ENCODE results near the gene WASF3.
A peak's percentile ranks its signal among the peaks of the same experiment; 100 is the strongest.

The WASF3 gene

DNA sequence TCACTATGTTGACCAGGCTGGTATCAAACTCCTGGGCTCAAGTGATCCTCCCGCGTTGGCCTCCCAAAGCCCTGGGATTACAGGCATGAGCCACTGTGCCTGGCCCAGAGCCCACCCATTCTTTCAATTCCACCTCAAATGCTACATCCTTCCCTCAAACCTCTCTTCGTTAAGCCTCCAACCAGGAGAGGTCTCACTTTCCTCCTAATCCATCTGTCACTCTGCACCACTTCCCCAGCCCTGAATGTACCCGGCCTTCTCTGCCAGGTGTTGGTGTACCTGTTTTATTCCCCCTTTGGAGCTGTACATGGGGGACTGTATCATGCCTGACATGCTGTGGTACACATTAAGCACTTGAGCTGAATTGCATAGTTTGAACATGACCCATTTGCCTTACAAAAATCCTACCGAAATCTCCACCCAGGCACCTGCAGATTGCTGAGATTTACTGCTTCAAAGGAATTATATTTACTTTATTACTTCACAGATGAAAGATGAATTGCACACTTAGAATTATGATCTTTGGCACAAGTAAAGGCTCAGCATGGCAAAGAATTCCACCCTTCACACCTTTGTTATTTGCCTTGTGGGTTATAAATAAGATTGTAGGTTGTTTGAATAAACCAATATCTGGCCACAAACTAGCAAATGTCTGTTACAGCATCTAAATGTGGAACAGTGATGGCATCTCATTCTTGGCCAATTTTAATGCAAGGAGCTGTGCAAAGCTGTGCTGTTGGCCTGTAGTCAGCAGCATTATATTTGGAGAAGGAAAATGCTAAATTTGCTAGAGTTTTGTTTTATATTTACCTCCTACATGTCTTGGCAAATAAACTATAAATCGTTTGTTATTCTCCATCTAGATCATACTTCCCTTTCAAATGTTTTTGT, 15.6 kb upstream of the WASF3 start:
- Histone ChIP-seq H4K20me1 (no peaks in the 10 kb centered on the region), H3K27me3 (no peaks in the 10 kb centered on the region), H3K9ac (no peak overlapping the region), H3K27ac (no peak overlapping the region), H3K4me3 (no peak overlapping the region), H3K4me2 (no peak overlapping the region), H3K9me3 (no peaks in the 10 kb centered on the region), H3K4me1 (no peaks in the 10 kb centered on the region), H3K36me3 (no peaks in the 10 kb centered on the region)
- no peak for TF ChIP-seq Cebpa-rat (IDR thresholded peaks at IDR 0.05)

DNA sequence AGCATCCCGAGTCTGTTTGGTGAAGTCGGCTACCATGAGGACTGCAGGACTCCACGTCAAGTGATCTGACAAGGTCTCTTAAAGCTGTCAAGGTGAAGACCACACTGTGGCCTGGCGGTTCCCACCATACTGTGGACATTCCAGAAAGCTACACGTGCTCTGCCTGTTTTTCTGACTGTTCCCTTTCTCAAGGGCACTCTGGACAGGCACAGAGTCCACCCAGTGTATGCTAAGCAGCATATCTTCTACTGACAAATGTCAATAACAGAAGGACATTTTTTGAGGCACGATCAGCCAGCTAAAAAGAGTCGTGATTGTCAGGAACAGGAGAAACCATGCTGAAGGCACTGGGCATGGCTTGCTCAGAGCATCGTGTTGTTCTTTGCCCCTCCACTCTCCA, 12.8 kb upstream of the WASF3 start:
- Histone ChIP-seq H3K4me2 (no peak overlapping the region), H3K9me3 (no peaks in the 10 kb centered on the region), H3K9ac (no peak overlapping the region), H3K27ac (no peak overlapping the region), H3K27me3 (no peaks in the 10 kb centered on the region), H4K20me1 (no peaks in the 10 kb centered on the region), H3K36me3 (no peaks in the 10 kb centered on the region), H3K4me3 (no peak overlapping the region), H3K4me1 (peaks cover 17% of the 10 kb centered on the region)
- no peak for TF ChIP-seq Cebpa-rat (IDR thresholded peaks at IDR 0.05)

GRCh38 chr13:26548205-26548765, 9.2 kb upstream of the WASF3 start:
- no peak for TF ChIP-seq Cebpa-rat (IDR thresholded peaks at IDR 0.05)
- Histone ChIP-seq H3K27me3 (no peaks in the 10 kb centered on the region), H3K36me3 (no peaks in the 10 kb centered on the region)

GRCh38 chr13:26549713-26550112, 7.8 kb upstream of the WASF3 start:
- Histone ChIP-seq H3K27me3 (no peaks in the 10 kb centered on the region), H3K4me2 (no peak overlapping the region), H3K9ac (no peak overlapping the region), H3K4me3 (no peak overlapping the region), H3K27ac (no peak overlapping the region), H3K4me1 (peaks cover 17% of the 10 kb centered on the region), H3K9me3 (no peaks in the 10 kb centered on the region), H3K36me3 (no peaks in the 10 kb centered on the region), H4K20me1 (no peaks in the 10 kb centered on the region)
- no peak for TF ChIP-seq Cebpa-rat (IDR thresholded peaks at IDR 0.05)

More at GRCh38 chr13:26548205-26548765, 9.2 kb upstream of the WASF3 start:
- H3K4me1 ChIP-seq: peaks cover 17% of the 10 kb centered on the region
- peak overlapping the region; percentile 49 for H3K4me2 ChIP-seq
- no peaks in the 10 kb centered on the region for H3K9me3 ChIP-seq
- H3K9ac ChIP-seq: no peak overlapping the region
- no peak overlapping the region for H3K27ac ChIP-seq
- H4K20me1 ChIP-seq: no peaks in the 10 kb centered on the region
- no peak overlapping the region for H3K4me3 ChIP-seq

DNA sequence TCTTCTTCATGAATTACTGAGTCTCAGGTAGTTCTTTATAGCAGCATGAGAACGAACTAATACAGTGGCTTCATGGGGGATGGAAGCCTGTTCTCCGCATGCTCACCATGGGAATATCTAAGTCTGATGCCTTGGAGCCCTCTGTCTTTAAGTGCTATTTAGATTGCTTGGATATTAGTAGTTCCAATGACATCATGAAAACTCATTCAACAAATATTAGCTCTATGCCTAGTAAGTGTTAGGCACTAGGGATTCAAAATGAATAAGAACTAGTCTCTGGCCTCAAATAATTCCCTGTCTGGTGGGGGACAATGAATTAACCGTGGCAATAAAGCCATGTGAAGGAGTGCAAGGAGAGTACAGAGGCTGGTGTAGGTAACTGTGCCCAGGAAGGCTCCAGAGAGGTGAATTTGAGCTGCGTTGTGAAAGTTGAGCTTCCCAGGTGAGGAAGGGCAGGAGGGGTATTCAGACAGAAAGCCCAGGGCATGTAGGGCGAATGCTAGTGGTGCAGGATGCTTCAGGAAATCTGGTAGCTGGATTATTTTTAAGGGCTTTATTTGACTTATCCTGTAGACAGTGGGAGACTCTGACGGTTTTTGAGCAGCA, 6.1 kb upstream of the WASF3 start:
- H3K9ac ChIP-seq: no peak overlapping the region
- no peak overlapping the region for H3K27ac ChIP-seq
- peaks cover 17% of the 10 kb centered on the region for H3K4me1 ChIP-seq
- no peak for TF ChIP-seq Cebpa-rat (IDR thresholded peaks at IDR 0.05)
- no peaks in the 10 kb centered on the region; the same call in 1 of the 2 replicates for H3K9me3 ChIP-seq
- no peak overlapping the region for H3K4me2 ChIP-seq
- H3K36me3 ChIP-seq: no peaks in the 10 kb centered on the region
- H3K4me3 ChIP-seq: no peak overlapping the region
- no peaks in the 10 kb centered on the region for H3K27me3 ChIP-seq
- no peaks in the 10 kb centered on the region for H4K20me1 ChIP-seq

GRCh38 chr13:26555413-26555812, 2.1 kb upstream of the WASF3 start:
- H4K20me1 ChIP-seq: no peaks in the 10 kb centered on the region
- no peak overlapping the region for H3K4me3 ChIP-seq
- H3K4me2 ChIP-seq: no peak overlapping the region
- peaks cover 13% of the 10 kb centered on the region for H3K9me3 ChIP-seq
- no peaks in the 10 kb centered on the region for H3K36me3 ChIP-seq
- H3K27me3 ChIP-seq: peaks cover 18% of the 10 kb centered on the region
- no peaks in the 10 kb centered on the region for H3K4me1 ChIP-seq
- H3K9ac ChIP-seq: no peak overlapping the region
- no peak for TF ChIP-seq Cebpa-rat (IDR thresholded peaks at IDR 0.05)
- H3K27ac ChIP-seq: no peak overlapping the region

DNA sequence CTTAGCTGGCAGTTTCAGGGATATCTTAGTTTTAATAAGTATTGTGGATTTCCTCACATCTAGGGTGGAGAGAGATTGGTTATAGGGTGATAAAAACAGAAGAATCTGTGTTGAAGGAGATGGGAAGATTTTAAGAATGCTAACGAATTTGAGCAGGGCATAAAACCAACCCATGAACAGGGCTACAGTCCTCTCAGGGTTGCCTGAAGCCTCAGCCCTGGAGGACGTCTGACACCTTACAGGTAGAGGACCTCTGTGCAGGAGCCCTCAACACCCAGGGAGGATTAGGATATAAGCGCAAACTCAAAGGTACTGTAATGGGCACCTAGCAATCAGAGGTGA, 461 bp upstream of the WASF3 start:
- H3K9me3 ChIP-seq: peaks cover 13% of the 10 kb centered on the region
- H3K4me1 ChIP-seq: no peaks in the 10 kb centered on the region
- H3K4me2 ChIP-seq: peak overlapping the region; percentile 85
- peak overlapping the region; percentile 73 for H3K4me3 ChIP-seq
- H3K27ac ChIP-seq: no peak overlapping the region
- H3K36me3 ChIP-seq: no peaks in the 10 kb centered on the region
- no peak for TF ChIP-seq Cebpa-rat (IDR thresholded peaks at IDR 0.05)
- H4K20me1 ChIP-seq: no peaks in the 10 kb centered on the region; the same call in 1 of the 2 replicates
- H3K27me3 ChIP-seq: peaks cover 18% of the 10 kb centered on the region
- H3K9ac ChIP-seq: no peak overlapping the region

GRCh38 chr13:26558074-26558805, 757 bp downstream of the WASF3 start:
- Histone ChIP-seq H3K9ac (peak overlapping the region; percentile 64), H3K4me1 (no peaks in the 10 kb centered on the region), H3K4me2 (peak overlapping the region; percentile 85), H3K27ac (no peak overlapping the region), H3K4me3 (peak overlapping the region; percentile 73), H4K20me1 (no peaks in the 10 kb centered on the region; the same call in 1 of the 2 replicates), H3K9me3 (peaks cover 13% of the 10 kb centered on the region), H3K27me3 (peaks cover 18% of the 10 kb centered on the region), H3K36me3 (no peaks in the 10 kb centered on the region)
- TF ChIP-seq Cebpa-rat (IDR thresholded peaks at IDR 0.05): no peak

DNA sequence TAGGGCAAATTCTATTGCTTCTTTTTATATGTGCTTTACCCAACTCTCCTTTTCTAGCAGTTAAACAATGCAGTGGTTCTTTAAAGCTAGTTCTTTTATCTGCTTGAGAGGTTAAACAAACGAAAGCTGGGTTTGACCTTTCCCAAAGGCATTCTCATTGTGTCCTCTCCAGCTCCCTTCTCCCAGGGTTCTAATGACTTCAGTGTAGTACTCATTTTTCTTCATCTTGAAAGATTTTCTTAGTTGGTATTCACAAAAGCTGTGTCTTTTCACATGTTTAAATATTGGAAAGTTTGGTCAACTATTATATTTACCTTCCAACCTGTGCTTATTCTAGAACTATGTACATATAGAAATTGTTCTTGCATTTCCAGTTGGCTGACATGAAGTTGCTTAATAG, 1.5 kb downstream of the WASF3 start:
- H3K4me2 ChIP-seq: no peak overlapping the region
- H3K27ac ChIP-seq: no peak overlapping the region
- H3K9me3 ChIP-seq: peaks cover 13% of the 10 kb centered on the region
- no peaks in the 10 kb centered on the region for H3K36me3 ChIP-seq
- H3K9ac ChIP-seq: no peak overlapping the region
- H4K20me1 ChIP-seq: no peaks in the 10 kb centered on the region; the same call in 1 of the 2 replicates
- TF ChIP-seq Cebpa-rat (IDR thresholded peaks at IDR 0.05): no peak
- H3K27me3 ChIP-seq: peaks cover 18% of the 10 kb centered on the region
- no peaks in the 10 kb centered on the region for H3K4me1 ChIP-seq
- no peak overlapping the region for H3K4me3 ChIP-seq

Measured in BLaER1 (cell line).